H9 (cell line): ENCODE data around the gene CRABP2. TPM values are rescaled to one million over a fixed set of nuclear protein-coding genes. Genes with fewer than 3 reads are reported as not detected.
A peak's percentile ranks its signal among the peaks of the same experiment; 100 is the strongest.

Source experiments
- DNase-seq: peaks from one replicate; pipeline ENCODE4 v3.0.0-alpha.2; 2017
- H2AFZ ChIP-seq: one replicate; pipeline ENCODE4 v1.6.1; 2013; ENCODE audit warnings: mild to moderate bottlenecking, low read length, control low read depth, moderate library complexity
- H2AK5ac ChIP-seq: 2 replicates; pipeline ENCODE4 v1.6.1; 2013; ENCODE audit warnings: low read length, control low read depth, mixed read lengths; ENCODE audit not compliant: insufficient read length
- H2BK120ac ChIP-seq: one replicate; pipeline ENCODE4 v1.6.1; 2013; ENCODE audit warnings: low read depth, mild to moderate bottlenecking, low read length, control low read depth, inconsistent platforms; ENCODE audit not compliant: poor library complexity, severe bottlenecking
- H2BK12ac ChIP-seq: 2 replicates; pipeline ENCODE4 v1.6.1; 2013; ENCODE audit warnings: low read length, control low read depth, mixed read lengths, low read depth; ENCODE audit not compliant: insufficient read length
- H2BK15ac ChIP-seq: 2 replicates; pipeline ENCODE4 v1.6.1; 2013; ENCODE audit warnings: low read depth, low read length, control low read depth
- H2BK20ac ChIP-seq: one replicate; pipeline ENCODE4 v1.6.1; 2013; ENCODE audit warnings: low read depth, mild to moderate bottlenecking, low read length, control low read depth, inconsistent platforms; ENCODE audit not compliant: poor library complexity, severe bottlenecking
- H2BK5ac ChIP-seq: 2 replicates; pipeline ENCODE4 v1.6.1; 2013; ENCODE audit warnings: low read length, control low read depth, mixed read lengths; ENCODE audit not compliant: insufficient read length
- H3K14ac ChIP-seq: 2 replicates; pipeline ENCODE4 v1.6.1; 2013; ENCODE audit warnings: low read length, control low read depth; ENCODE audit not compliant: insufficient read depth
- H3K18ac ChIP-seq: 2 replicates; pipeline ENCODE4 v1.6.1; 2013; ENCODE audit warnings: low read depth, mild to moderate bottlenecking, mixed read lengths, low read length, control low read depth; ENCODE audit not compliant: insufficient read length
- H3K23ac ChIP-seq: 2 replicates; pipeline ENCODE4 v1.6.1; 2013; ENCODE audit warnings: low read length, control low read depth, mixed read lengths, low read depth; ENCODE audit not compliant: insufficient read length
- H3K23me2 ChIP-seq: 2 replicates; pipeline ENCODE4 v1.6.1; 2013; ENCODE audit warnings: low read depth, mild to moderate bottlenecking, mixed read lengths, low read length, control low read depth; ENCODE audit not compliant: insufficient read length, poor library complexity, severe bottlenecking
- H3K27ac ChIP-seq: 2 replicates; pipeline ENCODE4 v1.5.1; 2013; ENCODE audit warnings: low read length, control low read depth, mixed read lengths, low read depth; ENCODE audit not compliant: insufficient read length
- H3K27me3 ChIP-seq: 2 replicates; pipeline ENCODE4 v1.6.1; 2013; ENCODE audit warnings: low read length, control low read depth, inconsistent platforms; ENCODE audit not compliant: insufficient read depth
- H3K4ac ChIP-seq: 2 replicates; pipeline ENCODE4 v1.6.1; 2013; ENCODE audit warnings: low read depth, mild to moderate bottlenecking, control low read depth, inconsistent platforms, low read length, moderate library complexity
- H3K4me1 ChIP-seq: 2 replicates; pipeline ENCODE4 v1.6.1; 2013; ENCODE audit warnings: low read length, control low read depth, inconsistent platforms; ENCODE audit not compliant: insufficient read depth
- H3K4me2 ChIP-seq: 2 replicates; pipeline ENCODE4 v1.6.1; 2013; ENCODE audit warnings: low read length, control low read depth, mixed read lengths; ENCODE audit not compliant: insufficient read length, insufficient read depth
- H3K56ac ChIP-seq: 2 replicates; pipeline ENCODE4 v1.6.1; 2013; ENCODE audit warnings: low read depth, mild to moderate bottlenecking, mixed read lengths, low read length, control low read depth; ENCODE audit not compliant: insufficient read length
- H3K79me1 ChIP-seq: 2 replicates; pipeline ENCODE4 v1.6.1; 2013; ENCODE audit warnings: low read depth, mild to moderate bottlenecking, moderate library complexity, low read length, control low read depth, inconsistent platforms; ENCODE audit not compliant: insufficient read depth, poor library complexity, severe bottlenecking
- H3K79me2 ChIP-seq: 2 replicates; pipeline ENCODE4 v1.6.1; 2013; ENCODE audit warnings: low read length, control low read depth, inconsistent platforms; ENCODE audit not compliant: insufficient read depth
- H3K9ac ChIP-seq: 2 replicates; pipeline ENCODE4 v1.6.1; 2013; ENCODE audit warnings: low read length, control low read depth, mixed read lengths; ENCODE audit not compliant: insufficient read length; ENCODE audit errors: extremely low read depth
- H3K9me3 ChIP-seq: one replicate; pipeline ENCODE4 v1.6.1; 2013; ENCODE audit warnings: low read depth, low read length, inconsistent platforms; ENCODE audit not compliant: control insufficient read depth
- H3T11ph ChIP-seq: one replicate; pipeline ENCODE4 v1.6.1; 2013; ENCODE audit warnings: mild to moderate bottlenecking, low read length, control low read depth, inconsistent platforms
- H4K20me1 ChIP-seq: one replicate; pipeline ENCODE4 v1.6.1; 2013; ENCODE audit not compliant: control insufficient read depth, insufficient read length, insufficient read depth
- H4K5ac ChIP-seq: 2 replicates; pipeline ENCODE4 v1.6.1; 2013; ENCODE audit warnings: low read depth, mild to moderate bottlenecking, mixed read lengths, low read length, control low read depth; ENCODE audit not compliant: insufficient read length
- H4K8ac ChIP-seq: replicated peaks from 2 replicates; pipeline ENCODE4 v1.6.1; 2013; ENCODE audit warnings: low read length, control low read depth, mixed read lengths, low read depth; ENCODE audit not compliant: insufficient read length
- H4K91ac ChIP-seq: 2 replicates; pipeline ENCODE4 v1.6.1; 2013; ENCODE audit warnings: low read depth, mild to moderate bottlenecking, moderate library complexity, mixed read lengths, low read length, control low read depth; ENCODE audit not compliant: insufficient read length
- H3K27ac Mint-ChIP-seq, 3 experiments: 2 replicates in 2 of 3; 3 replicates in 1 of 3; pipeline ENCODE4 v1.8.0; 2020 to 2021; ENCODE audit warnings: mixed read lengths in 3 of 3, mild to moderate bottlenecking in 1 of 3, moderate library complexity in 1 of 3
- H3K27me3 Mint-ChIP-seq: 2 replicates; pipeline ENCODE4 v1.8.0; 2021; ENCODE audit warnings: low read depth, mild to moderate bottlenecking, moderate library complexity, mixed read lengths
- H3K36me3 Mint-ChIP-seq, 3 experiments: 2 replicates in 2 of 3; 3 replicates in 1 of 3; pipeline ENCODE4 v1.8.0; 2020 to 2021; ENCODE audit warnings: low read depth in 3 of 3, mixed read lengths in 3 of 3; ENCODE audit not compliant: insufficient read depth in 1 of 3
- H3K4me1 Mint-ChIP-seq, 2 experiments: 2 replicates each; pipeline ENCODE4 v1.8.0; 2020; ENCODE audit warnings: mixed read lengths in 2 of 2
- H3K4me3 Mint-ChIP-seq, 2 experiments: 2 replicates in 1 of 2; 3 replicates in 1 of 2; pipeline ENCODE4 v1.8.0; 2020 to 2021; ENCODE audit warnings: mild to moderate bottlenecking in 2 of 2, mixed read lengths in 2 of 2, moderate library complexity in 1 of 2
- H3K9me3 Mint-ChIP-seq, 2 experiments: 2 replicates in 1 of 2; 3 replicates in 1 of 2; pipeline ENCODE4 v1.8.0; 2020; ENCODE audit warnings: mild to moderate bottlenecking in 2 of 2, mixed read lengths in 2 of 2, moderate library complexity in 1 of 2
- WGBS: extraction: QIAGEN DNeasy Blood & Tissue Kit; methylation state at CpG from one replicate; pipeline ENCODE4 v1.1.7; 2013; ENCODE audit warnings: missing lambda C conversion rate, low lambda C conversion rate, mixed read lengths; ENCODE audit not compliant: insufficient read length; ENCODE audit errors: extremely low coverage; 5-methylcytosine and 5-hydroxymethylcytosine counted together
- total RNA-seq: library from RNA; stranded (reverse); gene quantifications from 2 replicates; pipeline ENCODE4 v1.2.1, GENCODE V29; 2021
- TF ChIP-seq, protein P1 (sequence below): fragments of 200-600 bp; sonication (generic); conservative IDR thresholded peaks from 3 replicates; pipeline ENCODE4 v1.8.0; 2021; ENCODE audit warnings: antibody characterized with exemption, mild to moderate bottlenecking

The CRABP2 gene
- total RNA-seq, 1 experiment from 2014 or later, result 184 TPM

DNA sequence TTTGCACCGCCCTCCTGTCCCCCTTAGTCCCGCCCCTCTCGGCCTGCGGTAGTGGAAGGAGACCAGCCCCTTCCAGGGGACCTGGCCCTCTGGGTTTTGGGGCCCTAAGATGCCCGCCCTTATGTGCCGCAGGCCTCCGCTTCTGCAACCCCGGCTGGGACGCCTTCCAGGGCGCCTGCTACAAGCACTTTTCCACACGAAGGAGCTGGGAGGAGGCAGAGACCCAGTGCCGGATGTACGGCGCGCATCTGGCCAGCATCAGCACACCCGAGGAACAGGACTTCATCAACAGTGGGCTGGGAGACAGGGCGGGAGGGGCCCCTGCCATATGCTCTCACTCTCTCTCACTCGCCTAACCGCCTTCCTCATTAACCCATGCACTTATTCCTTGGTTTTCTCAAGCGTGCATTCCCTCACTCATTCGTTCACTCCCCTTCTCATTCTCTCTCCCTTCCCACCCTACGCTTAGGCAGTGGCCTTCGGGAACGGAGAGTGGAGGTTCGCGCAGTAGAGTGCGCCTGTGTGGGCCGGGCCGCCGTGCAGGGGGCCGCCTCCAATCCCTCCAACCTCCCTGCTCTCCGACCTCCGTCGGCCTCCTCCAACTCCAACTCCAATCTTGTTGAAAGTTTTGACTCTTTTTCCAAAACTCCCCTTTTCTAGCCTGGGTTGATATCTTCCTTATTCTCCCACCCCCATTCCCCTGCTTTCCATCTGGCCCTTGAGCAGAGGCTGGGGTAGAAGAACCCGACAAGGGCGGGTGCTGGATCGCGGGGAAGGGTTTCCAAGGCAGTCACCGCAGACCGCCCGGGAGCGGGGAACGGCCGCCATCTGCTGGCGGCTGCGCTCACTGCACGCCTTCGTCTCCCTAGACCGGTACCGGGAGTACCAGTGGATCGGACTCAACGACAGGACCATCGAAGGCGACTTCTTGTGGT is 48.3 kb downstream of the CRABP2 start:
- Histone ChIP-seq H3T11ph (no peak overlapping the region), H2BK120ac (no peak overlapping the region), H4K91ac (no peak overlapping the region), H3K27ac (no peak overlapping the region), H2BK20ac (no peak overlapping the region), H2BK12ac (no peak overlapping the region), H3K14ac (no peak overlapping the region), H4K20me1 (no peaks in the 10 kb centered on the region), H3K4ac (no peak overlapping the region), H2AFZ (no peak overlapping the region), H3K18ac (no peak overlapping the region), H2AK5ac (no peak overlapping the region), H4K5ac (no peak overlapping the region), H3K9me3 (no peaks in the 10 kb centered on the region), H3K4me1 (peaks cover 6% of the 10 kb centered on the region; the same call in 1 of the 2 replicates), H3K23me2 (peaks cover 10% of the 10 kb centered on the region), H3K56ac (no peak overlapping the region), H3K79me2 (no peaks in the 10 kb centered on the region), H3K79me1 (no peaks in the 10 kb centered on the region), H3K23ac (no peak overlapping the region), H2BK15ac (no peak overlapping the region), H2BK5ac (no peak overlapping the region), H3K27me3 (no peaks in the 10 kb centered on the region; the same call in 1 of the 2 replicates), H4K8ac (no peak overlapping the region), H3K4me2 (peak overlapping the region; percentile 85), H3K9ac (peak overlapping the region; percentile 2)
- DNase-seq, result peak; percentile 84
- Mint-ChIP-seq H3K9me3 (no peaks in the 10 kb centered on the region), H3K27ac (no peak overlapping the region), H3K27me3 (peaks cover 75% of the 10 kb centered on the region), H3K4me3 (peak overlapping the region; percentile 54 to 74), H3K4me1 (peaks cover 59 to 61% of the 10 kb centered on the region in 2 experiments), H3K36me3 (no peaks in the 10 kb centered on the region)
- WGBS, result no CpG with 5 or more reads among the region's 54 CpGs
- TF ChIP-seq, protein P1, sequence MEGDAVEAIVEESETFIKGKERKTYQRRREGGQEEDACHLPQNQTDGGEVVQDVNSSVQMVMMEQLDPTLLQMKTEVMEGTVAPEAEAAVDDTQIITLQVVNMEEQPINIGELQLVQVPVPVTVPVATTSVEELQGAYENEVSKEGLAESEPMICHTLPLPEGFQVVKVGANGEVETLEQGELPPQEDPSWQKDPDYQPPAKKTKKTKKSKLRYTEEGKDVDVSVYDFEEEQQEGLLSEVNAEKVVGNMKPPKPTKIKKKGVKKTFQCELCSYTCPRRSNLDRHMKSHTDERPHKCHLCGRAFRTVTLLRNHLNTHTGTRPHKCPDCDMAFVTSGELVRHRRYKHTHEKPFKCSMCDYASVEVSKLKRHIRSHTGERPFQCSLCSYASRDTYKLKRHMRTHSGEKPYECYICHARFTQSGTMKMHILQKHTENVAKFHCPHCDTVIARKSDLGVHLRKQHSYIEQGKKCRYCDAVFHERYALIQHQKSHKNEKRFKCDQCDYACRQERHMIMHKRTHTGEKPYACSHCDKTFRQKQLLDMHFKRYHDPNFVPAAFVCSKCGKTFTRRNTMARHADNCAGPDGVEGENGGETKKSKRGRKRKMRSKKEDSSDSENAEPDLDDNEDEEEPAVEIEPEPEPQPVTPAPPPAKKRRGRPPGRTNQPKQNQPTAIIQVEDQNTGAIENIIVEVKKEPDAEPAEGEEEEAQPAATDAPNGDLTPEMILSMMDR, result peak; percentile 99
